ENCODE results near the gene TAPT1.
"Not testable (repeated sequence)": the region's sequence is repeated elsewhere in the genome, so short reads cannot be mapped to it uniquely, and the experiment has no call there.

The TAPT1 gene

DNA sequence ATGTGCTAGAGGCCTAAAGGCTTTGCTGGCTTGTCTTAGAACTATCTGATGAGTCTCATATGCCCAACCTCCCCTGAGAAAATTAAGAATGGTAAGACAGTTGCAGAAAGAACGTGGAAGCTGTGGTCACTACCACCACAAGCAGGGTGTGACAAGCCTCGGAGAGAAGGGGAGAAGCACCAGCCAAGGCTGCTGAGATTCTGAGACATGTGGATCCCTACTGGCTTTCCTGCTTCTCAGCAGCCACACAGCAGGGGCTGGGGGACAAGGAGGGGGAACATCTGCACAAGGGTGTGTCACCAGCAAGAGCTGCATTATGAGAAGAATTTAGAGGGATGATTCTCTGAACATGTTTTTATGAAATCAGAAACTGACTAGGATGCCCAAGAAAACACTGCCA, 19.4 kb downstream of the TAPT1 start:
- no peak for DNase-seq

DNA sequence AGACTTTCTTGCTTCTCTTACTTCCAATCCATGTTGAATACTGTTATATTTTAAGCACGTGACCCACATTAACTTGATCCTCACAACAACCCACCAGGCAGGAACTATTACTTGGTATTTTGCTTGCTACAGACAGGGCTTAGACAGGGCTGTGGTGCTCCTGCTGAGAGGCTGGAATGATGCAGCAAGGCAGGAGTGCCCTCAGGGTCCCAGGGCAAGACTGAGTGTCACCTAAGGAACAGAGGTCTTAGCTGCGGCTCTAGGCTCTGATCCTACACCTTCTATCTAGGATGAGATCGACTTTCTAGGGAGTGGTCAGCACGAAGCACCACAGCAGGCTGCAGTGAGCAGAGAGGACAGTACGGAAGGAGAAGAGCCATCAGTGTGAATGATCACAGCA, 20.0 kb downstream of the TAPT1 start:
- DNase-seq, result no peak

DNA sequence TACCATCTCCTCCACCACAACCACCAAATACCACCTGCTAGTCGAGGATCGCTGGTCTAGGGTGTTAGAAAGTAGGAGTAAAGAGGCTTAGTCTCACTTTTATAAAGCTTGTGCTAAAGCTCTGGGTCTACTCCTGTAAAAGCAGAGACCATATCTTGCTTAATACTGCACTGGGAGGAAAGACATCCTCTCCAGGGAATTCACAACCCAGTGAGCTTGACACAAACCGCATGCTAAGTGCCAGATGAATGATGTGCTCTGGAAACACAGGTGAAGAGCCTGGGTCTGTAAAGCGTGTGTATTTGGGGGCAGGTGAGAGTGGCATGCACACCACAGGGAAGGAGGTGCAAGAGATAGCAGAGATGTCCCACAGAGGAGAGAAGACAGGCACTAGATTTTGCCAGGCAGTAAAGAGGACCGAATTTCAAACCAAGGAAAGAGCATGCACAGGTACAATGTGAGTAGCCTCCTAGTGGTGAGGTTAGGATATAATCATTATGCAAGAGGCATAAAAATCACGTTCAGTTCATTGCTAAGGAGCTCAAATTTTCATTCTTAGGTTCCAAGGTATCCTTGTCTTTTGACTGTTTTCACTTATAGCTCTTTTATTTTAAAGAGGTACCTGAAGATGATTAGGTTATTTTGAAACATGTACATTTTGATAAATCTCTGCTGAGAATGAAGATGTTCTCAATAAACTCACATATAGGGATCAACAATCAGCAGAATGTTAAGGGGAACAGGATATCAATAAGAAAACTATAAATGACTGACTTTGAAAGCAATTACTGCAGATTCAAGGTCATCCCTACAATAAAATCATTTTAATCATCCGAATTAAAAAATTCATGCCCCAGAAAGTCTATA, 20.7 kb downstream of the TAPT1 start:
- no peak for DNase-seq

DNA sequence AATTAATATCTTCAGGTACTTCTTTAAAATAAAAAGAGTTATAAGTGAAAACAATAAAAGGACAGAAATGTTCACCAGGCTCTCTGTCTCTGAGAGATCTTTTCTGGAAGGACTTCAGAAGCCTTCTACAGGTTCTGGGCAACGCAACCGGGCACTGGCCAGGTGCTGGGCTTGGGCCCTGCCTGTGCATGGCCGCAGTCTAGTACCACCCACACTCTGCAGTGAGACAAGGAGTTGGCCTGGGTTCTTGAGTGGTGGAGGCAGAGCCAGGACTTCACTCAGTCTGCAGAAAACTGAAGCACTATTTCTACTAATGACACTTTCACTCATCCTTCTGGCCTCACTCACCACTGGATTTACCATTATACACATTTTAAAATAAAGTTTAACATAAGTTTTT, 21.8 kb downstream of the TAPT1 start:
- DNase-seq, result no peak

DNA sequence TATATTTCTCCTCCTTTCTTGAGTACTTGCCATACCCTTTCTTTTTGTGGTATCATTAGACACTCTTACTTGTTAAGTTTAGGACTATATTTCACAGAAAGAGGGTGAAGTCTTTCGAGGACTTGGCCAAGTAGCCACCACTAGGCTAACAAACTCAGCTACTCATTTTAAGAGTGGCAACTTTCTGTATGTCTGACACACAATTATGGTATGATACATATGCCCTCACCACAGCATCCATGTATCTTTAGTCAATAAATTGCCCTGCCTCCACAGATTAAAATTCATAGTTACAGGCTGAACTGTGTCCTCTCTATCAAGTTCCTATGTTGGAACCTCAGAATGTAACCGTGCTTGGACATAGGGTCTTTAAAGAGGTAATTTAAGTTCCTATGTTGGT, 23.2 kb downstream of the TAPT1 start:
- no peak for DNase-seq

DNA sequence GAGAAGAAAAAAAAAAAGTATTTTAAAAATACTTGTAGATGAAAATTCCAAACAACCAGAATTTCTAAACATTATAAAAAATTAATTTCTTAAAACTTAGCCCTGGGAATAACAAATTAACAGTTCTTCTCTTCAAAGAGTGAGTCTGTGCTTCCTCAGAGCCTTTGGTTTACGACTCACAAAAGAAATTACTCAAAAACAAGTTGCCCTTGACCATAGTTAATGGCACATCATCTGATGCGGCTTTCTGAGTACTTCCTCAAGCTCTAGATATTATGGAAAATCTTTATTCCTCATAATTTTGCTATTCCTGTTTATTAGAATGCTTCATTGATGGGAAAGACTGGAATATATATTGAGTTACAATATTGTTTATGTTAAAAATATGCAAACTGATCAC, 23.7 kb downstream of the TAPT1 start:
- DNase-seq, result no peak

DNA sequence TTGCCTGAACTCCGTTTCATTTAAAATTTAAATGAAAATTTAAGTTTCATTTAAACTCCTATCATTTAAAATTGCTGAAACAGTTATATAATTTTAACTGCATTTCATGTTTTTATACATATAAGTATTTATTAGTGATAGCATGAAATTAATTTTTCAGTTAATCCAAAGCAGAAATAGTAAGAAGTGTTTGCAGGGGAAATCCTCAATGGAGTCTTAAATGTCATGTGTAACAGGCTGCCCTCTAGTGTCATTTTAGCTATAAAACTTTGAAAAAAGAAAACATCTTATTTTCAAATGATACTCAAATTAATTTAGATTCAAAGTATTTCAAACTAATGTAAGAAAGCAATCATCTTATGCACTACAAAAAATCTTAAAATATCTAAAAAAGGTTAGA, 27.2 kb downstream of the TAPT1 start:
- DNase-seq, result no peak

DNA sequence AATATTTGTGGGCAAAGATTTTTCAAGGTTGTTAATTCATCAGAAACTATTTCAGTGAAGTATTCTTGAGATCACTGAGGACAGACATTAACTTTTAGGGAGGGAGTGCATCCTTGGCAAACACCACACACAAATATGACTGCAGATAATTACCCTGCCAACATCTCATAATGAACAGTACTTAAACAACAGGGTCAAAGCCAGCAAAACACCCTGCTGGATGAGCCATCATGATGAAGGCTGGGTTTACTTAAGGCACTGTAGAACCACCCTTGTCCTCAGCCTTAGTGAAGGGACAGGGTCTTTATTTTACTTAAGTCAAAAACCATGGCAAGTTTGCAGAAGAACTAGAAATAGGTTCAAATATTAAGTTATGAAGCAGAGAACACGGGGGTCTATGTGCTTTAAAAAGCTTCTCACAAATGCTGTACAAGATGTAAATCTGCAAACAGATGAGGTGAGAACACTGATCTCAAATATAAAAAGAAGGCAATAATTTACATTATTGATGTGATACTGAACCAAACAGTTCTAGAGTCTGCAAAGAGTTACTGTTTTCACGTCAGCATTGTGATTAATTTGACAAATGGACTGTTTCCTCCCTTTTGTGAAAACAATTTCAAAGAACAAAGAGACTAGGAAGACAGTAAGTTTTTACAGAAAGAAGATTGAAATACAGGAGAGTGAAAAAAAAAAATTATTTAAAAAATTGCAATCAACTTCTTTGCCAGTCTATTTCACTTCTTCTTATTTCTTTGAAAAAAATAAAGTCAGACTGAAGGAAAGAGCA, 28.2 kb downstream of the TAPT1 start:
- no peak for DNase-seq

DNA sequence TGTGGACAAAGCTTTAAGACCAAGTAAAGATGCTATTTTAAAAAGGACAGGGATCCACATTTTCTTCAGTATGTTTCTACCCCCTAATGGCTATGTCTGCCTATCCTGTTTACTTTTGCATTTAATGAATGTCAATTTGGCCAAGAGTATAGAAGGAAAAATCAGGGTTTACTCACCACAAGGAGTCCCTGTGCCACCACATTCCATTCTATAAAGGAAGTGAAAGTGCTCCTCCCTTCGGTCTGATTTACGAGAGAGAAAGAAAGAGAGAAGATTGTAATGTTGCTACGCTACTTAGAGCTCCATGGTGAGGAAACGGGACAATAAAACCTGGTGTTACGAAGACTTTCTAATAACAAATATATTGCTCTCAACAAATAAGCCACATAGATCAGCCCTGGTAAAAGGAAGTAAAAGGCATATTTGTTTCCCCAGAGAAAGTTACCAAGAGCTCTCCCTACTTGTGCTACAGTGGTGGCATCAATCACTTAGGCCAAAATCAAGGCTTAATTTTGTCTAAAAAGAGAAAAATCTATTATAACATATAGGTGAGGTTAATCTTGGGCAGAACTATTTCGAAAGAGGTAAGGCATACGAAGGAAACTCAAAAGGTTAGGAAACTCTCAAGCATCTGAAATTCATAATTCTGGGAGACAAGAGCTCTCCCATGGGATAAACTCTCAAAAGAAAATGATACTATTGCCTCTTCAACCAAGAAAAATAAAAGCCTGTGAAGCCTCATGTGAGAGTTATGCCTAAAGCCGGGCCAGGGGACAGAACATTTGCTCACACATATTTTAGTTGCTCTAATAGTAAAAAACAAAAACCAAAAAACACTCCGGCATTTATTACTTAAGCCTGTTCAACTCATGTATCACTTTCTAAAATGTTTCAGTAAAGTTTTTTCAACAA, 29.5 kb downstream of the TAPT1 start:
- no peak for DNase-seq

DNA sequence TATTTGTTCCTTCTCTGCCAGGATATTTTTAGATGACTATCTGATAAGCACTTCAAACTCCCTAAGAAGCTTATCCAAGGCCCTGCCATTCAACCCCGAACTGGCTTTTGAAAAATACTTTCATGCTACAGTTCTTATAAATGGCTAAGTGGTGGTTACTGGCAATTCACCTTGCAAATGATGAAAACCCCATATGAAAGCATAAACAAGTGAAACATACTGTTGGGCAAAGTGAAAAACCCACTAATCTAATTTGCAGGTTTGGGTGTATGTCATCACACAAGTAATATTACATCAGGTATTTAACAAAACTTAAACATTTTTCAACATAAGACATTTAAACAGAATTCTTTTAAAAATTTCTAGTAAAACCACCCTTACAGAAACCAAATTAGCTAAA, 31.1 kb downstream of the TAPT1 start:
- DNase-seq, result no peak

DNA sequence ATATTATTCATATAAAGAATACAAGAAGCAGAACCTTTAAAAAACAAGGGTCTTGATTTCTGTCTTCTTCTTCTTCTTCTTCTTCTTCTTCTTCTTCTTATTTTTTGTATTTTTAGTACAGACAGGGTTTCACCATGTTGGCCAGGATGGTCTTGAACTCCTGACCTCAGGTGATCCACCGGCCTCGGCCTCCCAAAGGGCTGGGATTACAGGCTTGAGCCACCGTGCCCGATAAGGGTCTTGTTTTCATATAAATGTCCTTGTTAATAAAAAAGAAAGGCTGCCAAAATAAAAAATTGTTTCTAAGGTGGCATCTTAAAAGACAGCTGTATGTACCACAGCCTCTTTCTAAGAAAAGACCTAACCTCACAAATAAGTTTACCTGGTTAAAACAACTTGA, 31.5 kb downstream of the TAPT1 start:
- DNase-seq, result not testable (repeated sequence)

DNA sequence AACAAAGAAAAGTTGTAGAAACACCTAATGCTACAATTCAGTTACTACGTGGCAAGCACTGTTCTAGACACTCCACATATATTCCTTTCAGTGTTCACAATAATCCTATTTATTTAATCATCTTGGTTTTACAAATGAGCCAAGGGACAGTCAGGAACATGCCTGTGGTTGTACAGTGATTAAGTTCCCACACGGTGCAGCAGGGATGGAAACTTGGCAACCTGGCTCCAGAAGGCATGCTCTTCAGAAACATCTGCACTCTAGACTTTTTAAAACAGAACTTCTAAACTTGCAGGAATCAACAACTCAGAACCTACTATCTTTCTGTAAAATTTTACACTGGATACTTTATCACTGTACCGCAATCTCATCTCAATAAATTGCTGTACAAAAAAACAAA, 32.1 kb downstream of the TAPT1 start:
- no peak for DNase-seq

DNA sequence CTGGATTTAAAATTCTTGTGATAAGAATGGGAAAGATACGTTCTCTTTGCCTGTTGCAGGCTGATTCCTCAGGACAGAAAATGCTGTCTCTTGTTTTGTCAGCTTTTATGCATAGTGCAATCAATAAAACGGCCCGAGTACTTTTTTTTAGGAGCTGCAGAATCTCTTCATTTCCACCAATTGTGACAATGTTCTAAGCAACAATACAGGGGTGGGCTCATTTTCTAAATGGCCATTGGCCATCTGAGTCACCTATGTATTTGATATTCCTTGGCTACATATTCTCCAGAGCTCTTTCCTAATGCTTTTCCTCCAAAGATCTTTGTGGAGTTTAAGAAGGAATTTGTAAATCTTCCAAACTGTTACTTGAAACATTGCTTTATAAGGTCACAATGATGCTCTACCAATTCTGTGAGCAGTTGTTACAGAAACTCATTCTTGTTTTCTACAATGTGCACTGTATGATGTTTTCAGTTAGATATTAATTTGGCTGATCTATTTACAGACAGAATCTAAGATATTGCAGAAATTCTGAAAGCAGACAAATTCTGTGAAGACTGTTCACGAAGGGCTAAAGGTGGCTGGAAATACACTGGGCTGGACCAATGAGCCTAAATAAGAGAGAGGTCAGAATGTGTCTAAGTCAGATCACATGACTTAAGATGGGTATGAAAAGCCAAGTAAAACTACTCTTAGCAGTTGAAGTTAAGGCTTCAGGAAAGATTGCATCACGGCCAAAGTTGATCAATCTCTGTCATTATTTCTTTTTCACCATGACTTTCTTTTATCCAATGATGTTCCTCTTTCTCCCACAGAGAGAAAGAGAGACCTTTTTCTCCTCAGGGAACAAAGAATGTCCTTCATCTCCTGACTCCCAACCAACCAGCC, 33.4 kb downstream of the TAPT1 start:
- DNase-seq, result no peak

DNA sequence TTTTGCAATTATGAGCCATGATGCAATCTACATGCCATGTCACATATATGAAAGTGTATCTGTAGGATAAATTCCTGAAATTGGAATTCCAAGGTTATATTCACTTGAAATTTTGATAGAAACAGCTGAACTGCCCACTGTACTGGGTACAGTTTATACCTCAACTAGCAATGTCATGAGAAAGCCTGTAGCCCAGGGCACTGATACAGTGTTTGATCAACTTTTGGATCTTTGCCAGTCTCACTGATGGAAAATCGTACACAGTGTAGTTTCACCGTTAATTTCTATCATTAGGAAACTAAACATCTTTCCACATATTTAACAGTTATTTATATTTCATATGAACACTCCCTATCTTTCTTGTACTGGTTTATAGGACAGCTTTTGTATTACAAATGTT, 34.2 kb downstream of the TAPT1 start:
- DNase-seq, result no peak

DNA sequence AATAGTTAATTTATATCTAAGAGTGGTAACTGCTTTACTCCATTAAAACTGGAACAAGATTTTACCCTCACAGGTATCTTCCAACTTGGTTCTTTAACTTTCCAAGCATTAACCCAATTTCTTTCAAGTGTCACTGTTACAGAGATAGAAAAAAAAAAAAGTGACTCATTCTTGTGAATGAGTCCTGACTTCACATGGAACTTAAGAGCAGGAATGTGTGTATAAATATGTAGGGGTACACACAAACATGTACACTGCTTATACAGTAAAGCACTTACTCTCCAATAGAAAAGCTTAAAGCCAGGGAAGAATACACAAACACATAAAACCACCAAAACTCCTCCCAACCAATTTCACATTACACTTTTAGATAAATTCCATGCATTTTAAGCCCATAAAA, 38.8 kb downstream of the TAPT1 start:
- no peak for DNase-seq

DNA sequence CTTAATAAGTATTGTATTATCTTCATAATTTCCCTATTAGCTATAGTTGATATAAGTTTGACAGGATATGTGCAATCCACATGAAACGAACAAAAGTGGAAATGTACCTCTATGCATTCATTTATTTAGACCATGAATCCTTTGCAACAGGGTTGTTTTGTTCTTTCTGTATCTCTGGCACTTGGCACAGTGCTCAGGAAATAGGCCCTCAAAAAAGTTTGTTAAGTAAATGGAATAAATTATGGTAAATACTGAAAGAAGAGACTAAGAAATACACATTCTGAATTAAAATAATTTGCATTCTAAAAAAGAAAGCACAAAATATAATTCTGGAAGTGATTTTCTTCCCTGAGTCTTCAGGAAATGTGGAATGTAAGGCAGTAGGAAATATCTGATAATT, 39.3 kb downstream of the TAPT1 start:
- DNase-seq, result no peak

DNA sequence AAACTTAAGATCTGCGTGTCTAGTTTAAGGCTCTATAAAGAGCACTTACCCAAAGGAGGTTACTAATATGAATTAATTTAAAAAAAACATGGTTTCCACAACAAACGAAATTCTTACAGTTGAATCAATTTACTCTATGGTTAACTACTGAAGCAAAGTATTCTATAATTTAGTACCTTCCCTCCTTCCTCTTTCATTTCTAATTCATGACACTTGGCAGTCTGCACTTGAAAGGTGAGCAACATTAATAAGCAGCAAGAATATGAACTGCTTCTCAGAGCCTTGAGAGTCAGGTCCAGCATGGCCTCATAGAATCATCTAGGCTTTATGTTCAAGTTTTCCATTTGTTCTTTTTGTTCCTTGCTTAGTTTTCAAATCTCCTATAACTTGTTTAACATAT, 42.7 kb downstream of the TAPT1 start:
- no peak for DNase-seq

DNA sequence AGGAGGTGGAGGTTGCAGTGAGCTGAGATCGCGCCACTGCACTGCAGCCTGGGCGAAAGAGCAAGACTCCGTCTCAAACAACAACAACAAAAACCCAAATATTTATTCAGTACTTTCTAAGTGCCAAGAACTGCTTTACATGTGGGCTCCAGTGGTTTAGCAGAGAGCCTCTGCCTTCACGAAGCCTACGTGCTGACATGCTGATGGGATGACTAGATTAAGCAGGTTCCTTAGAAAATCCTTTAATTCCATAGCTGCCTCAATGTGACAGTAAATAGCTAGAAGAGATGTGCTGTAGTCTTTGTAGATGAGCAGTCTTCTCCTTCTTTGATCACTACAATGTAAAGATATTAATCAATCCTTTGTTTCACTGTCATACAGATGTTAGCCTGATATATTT, 49.6 kb downstream of the TAPT1 start:
- DNase-seq, result no peak

DNA sequence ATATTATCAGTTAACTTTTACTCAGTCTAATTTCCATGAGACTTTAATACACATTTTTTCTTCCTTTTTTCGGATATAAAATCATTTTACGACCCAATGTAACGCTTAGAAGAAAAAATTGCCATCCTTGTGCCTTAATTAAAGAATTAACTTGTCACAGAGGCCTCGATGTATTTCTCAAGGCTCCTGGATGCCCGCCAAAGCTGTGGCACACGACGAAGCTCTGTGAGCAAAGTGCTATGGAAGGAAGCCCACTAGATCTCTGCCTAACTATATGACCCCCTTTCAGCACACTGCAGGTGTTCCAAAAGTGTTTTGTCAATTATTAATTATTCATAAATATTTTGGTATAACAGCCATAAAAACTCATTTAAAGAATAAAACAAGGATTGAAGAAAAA, 54.4 kb downstream of the TAPT1 start:
- no peak for DNase-seq

DNA sequence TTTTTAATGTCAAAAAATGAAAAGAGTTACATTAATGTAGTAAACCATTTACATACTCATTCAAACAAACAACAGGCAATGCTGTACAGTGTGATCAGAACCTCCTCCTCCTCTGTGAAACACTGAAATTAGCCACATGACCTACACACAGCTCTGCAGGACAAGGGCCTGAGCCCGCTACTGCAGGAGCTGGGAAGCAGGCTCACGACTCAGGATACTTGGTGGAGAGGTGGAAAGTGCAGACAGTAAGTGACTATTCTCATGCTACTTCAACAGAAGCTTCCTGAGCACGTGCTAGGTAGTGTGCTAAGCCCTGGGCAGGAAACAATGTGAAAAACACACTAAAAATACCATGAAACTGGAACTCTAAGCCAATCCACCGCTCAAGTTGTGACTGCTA, 56.8 kb downstream of the TAPT1 start:
- no peak for DNase-seq

DNA sequence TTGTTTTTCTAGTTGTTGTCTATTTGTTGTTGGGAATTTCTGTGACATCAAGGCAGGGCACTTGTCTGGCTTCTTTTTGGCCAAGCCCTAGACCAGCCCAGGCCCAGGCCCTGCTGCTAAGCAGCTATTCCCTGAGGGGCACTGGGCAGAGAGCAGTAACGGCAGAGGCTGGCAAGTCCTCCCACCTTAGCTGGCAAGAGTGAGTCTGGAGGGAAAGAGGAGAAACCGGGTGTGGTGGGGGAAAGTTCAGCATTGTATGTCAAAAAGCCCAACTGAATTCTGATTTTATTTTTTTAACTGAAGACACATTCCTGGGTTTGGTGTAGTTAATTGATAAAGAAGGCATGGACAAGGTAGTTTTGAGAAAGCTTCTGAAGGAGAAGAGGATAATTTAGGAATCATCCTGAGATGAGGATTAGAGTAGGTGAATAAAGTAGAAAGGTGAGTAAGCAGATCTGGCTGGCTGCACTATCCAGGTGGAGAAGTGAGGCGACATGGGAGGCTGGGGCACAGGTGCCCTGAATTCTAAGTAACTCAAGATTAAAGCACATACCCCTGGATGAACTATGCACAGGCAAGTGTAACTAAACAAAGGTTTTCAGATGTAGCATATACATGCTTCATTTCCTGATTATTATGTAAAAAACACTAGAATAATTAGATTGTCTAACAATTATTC, 57.4 kb downstream of the TAPT1 start:
- no peak for DNase-seq

DNA sequence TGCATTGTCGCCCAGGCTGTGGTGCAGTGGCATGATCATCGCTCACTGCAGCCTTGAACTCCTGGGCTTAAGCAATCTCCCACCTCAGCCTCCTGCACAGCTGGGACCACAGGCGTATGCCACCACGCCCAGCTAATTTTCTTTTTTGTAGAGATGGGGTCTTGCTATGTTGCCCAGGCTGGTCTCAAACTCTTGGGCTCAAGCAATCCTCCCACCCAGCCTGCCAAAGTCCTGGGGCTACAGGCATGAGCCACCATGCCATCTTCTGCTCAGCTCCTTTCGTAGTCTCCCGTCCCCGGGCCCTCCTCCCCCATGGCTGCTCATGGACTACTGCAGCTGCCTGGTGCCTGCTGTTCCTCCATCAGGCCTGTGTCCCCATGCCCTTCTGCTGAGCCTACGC, 58.1 kb downstream of the TAPT1 start:
- no peak for DNase-seq

Measured in NCI-H1694 (cell line).